ENCODE results near the gene RAD18. TPM values are rescaled to one million over a fixed set of nuclear protein-coding genes. Genes with fewer than 3 reads are reported as not detected.

Gene RAD18
- total RNA-seq, 3 donors from 2014 or later (not counting 1 experiment from before 2014, with no cell fraction given), result 19.8 to 23.3 (median 22.5) TPM

- H3K27ac ChIP-seq (ENCODE audit: low read length), result no peak overlapping the region
- Mint-ChIP-seq H3K27me3 (ENCODE audit: low read depth in 2 of 2) (no peaks in the 10 kb centered on the region), H3K27ac (no peak overlapping the region), H3K36me3 (no peaks in the 10 kb centered on the region), H3K4me3 (no peak overlapping the region), H3K4me1 (no peaks in the 10 kb centered on the region), H3K9me3 (no peaks in the 10 kb centered on the region)
- H3K27me3 ChIP-seq (ENCODE audit: control insufficient read depth, insufficient read depth, low read length), result no peaks in the 10 kb centered on the region
- WGBS (ENCODE audit: insufficient coverage), result 100% methylated on average over 1 of the region's 1 CpG
- H3K9me3 ChIP-seq (ENCODE audit: control insufficient read depth, insufficient read depth, low read length), result no peaks in the 10 kb centered on the region
- ATAC-seq, result no peak
- no peak for TF ChIP-seq CTCF (IDR thresholded peaks at IDR 0.05)
- no peaks in the 10 kb centered on the region for H3K4me1 ChIP-seq (ENCODE audit: control insufficient read depth, insufficient read depth, low read length)
- H3K36me3 ChIP-seq (ENCODE audit: control insufficient read depth, insufficient read depth, low read length), result peaks cover 3% of the 10 kb centered on the region
- DNase-seq, result no peak
- no peak overlapping the region for H3K4me3 ChIP-seq (ENCODE audit: low read length)
- intact Hi-C loops (cut with micrococcal nuclease), result no loop called here
These were observed 91.0 kb downstream of the RAD18 start for GRCh38 chr3:8872261-8872660.

- Mint-ChIP-seq H3K9me3 (no peaks in the 10 kb centered on the region), H3K4me1 (no peaks in the 10 kb centered on the region), H3K27me3 (ENCODE audit: low read depth in 2 of 2) (no peaks in the 10 kb centered on the region), H3K4me3 (no peak overlapping the region), H3K27ac (no peak overlapping the region), H3K36me3 (no peaks in the 10 kb centered on the region)
- ATAC-seq, result no peak
- intact Hi-C loops (cut with micrococcal nuclease), result no loop called here
- no peak overlapping the region for H3K4me3 ChIP-seq (ENCODE audit: low read length)
- no peak for DNase-seq
- WGBS (ENCODE audit: insufficient coverage), result 99% methylated on average over 3 of the region's 3 CpGs
- no peak overlapping the region for H3K27ac ChIP-seq (ENCODE audit: low read length)
- TF ChIP-seq CTCF (IDR thresholded peaks at IDR 0.05), result no peak
- H3K36me3 ChIP-seq (ENCODE audit: control insufficient read depth, insufficient read depth, low read length), result no peaks in the 10 kb centered on the region
- no peaks in the 10 kb centered on the region for H3K9me3 ChIP-seq (ENCODE audit: control insufficient read depth, insufficient read depth, low read length)
- H3K27me3 ChIP-seq (ENCODE audit: control insufficient read depth, insufficient read depth, low read length), result no peaks in the 10 kb centered on the region
- H3K4me1 ChIP-seq (ENCODE audit: control insufficient read depth, insufficient read depth, low read length), result no peaks in the 10 kb centered on the region
These were observed 92.0 kb downstream of the RAD18 start for GRCh38 chr3:8871306-8871705.

GRCh38 chr3:8870134-8870533 lies 93.1 kb downstream of the RAD18 start:
- Histone ChIP-seq H3K4me1 (ENCODE audit: control insufficient read depth, insufficient read depth, low read length) (no peaks in the 10 kb centered on the region), H3K27ac (ENCODE audit: low read length) (no peak overlapping the region), H3K36me3 (ENCODE audit: control insufficient read depth, insufficient read depth, low read length) (no peaks in the 10 kb centered on the region), H3K9me3 (ENCODE audit: control insufficient read depth, insufficient read depth, low read length) (no peaks in the 10 kb centered on the region), H3K27me3 (ENCODE audit: control insufficient read depth, insufficient read depth, low read length) (no peaks in the 10 kb centered on the region), H3K4me3 (ENCODE audit: low read length) (no peak overlapping the region)
- Mint-ChIP-seq H3K9me3 (no peaks in the 10 kb centered on the region), H3K36me3 (no peaks in the 10 kb centered on the region), H3K27me3 (ENCODE audit: low read depth in 2 of 2) (no peaks in the 10 kb centered on the region), H3K27ac (no peak overlapping the region), H3K4me3 (no peak overlapping the region), H3K4me1 (no peaks in the 10 kb centered on the region)
- DNase-seq, result no peak
- WGBS (ENCODE audit: insufficient coverage), result 99% methylated on average over 7 of the region's 7 CpGs
- intact Hi-C loops (cut with micrococcal nuclease), result no loop called here
- no peak for ATAC-seq
- no peak for TF ChIP-seq CTCF (IDR thresholded peaks at IDR 0.05)

DNA sequence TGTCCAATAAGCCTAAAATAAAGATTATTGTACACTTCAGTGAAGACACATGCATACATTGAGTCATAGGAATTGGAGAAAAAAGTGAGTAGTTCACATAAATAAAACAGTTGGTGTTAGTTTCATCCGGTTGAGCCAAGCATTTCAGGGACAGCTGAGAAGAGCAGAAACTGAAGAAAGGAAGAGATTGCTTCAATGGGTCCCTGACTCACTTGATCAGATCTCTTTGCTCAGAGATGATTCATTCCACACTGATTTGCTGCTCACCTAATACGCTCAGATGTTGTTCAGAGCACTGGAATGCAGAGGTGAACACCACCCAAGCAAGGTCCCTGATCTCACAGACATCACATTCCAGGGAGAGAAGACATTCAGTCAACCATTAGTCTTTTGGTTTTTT lies 93.7 kb downstream of the RAD18 start:
- Mint-ChIP-seq H3K27ac (no peak overlapping the region), H3K4me3 (no peak overlapping the region), H3K36me3 (no peaks in the 10 kb centered on the region), H3K4me1 (no peaks in the 10 kb centered on the region), H3K27me3 (ENCODE audit: low read depth in 2 of 2) (no peaks in the 10 kb centered on the region), H3K9me3 (no peaks in the 10 kb centered on the region)
- no peak for TF ChIP-seq CTCF (IDR thresholded peaks at IDR 0.05)
- no peaks in the 10 kb centered on the region for H3K4me1 ChIP-seq (ENCODE audit: control insufficient read depth, insufficient read depth, low read length)
- no peaks in the 10 kb centered on the region for H3K27me3 ChIP-seq (ENCODE audit: control insufficient read depth, insufficient read depth, low read length)
- no peaks in the 10 kb centered on the region for H3K9me3 ChIP-seq (ENCODE audit: control insufficient read depth, insufficient read depth, low read length)
- WGBS (ENCODE audit: insufficient coverage), result 93% methylated on average over 2 of the region's 2 CpGs
- DNase-seq (no peak), ATAC-seq (no peak)
- H3K27ac ChIP-seq (ENCODE audit: low read length), result no peak overlapping the region
- H3K4me3 ChIP-seq (ENCODE audit: low read length), result no peak overlapping the region
- intact Hi-C loops (cut with micrococcal nuclease), result no loop called here
- H3K36me3 ChIP-seq (ENCODE audit: control insufficient read depth, insufficient read depth, low read length), result no peaks in the 10 kb centered on the region

Measured in natural killer cell (primary cell).